ENCODE data around the gene ROBO1. TPM values are rescaled to one million over a fixed set of nuclear protein-coding genes. Genes with fewer than 3 reads are reported as not detected.

Gene ROBO1
- total and polyA plus RNA-seq, 4 donors: 1.0 to 30.3 (median 3.9) TPM

GRCh38 chr3:79337798-79338197 lies 430.0 kb downstream of the ROBO1 start:
- no peak overlapping the region for H3K9ac ChIP-seq (ENCODE audit: low read depth in 1 of 2, low read length in 2 of 2)
- no peaks in the 10 kb centered on the region for H3K9me3 ChIP-seq (ENCODE audit: control insufficient read depth in 4 of 4, low read length in 3 of 4)
- no peaks in the 10 kb centered on the region for H3K36me3 ChIP-seq (ENCODE audit: control insufficient read depth in 4 of 4, insufficient read depth in 3 of 4, low read depth in 1 of 4, low read length in 3 of 4)
- no peak for DNase-seq (ENCODE audit: low spot score)
- TF ChIP-seq CTCF (IDR thresholded peaks at IDR 0.05; ENCODE audit: low read depth, low read length, missing input control) (no peak), EGR1 (IDR thresholded peaks at IDR 0.05; ENCODE audit: low read depth in 2 of 2) (no peak), RAD21 (IDR thresholded peaks at IDR 0.05) (no peak), REST (IDR thresholded peaks at IDR 0.05) (no peak), JUND (IDR thresholded peaks at IDR 0.05) (no peak), YY1 (IDR thresholded peaks at IDR 0.05) (no peak), ATF3 (IDR thresholded peaks at IDR 0.05) (no peak), HNF4A (conservative IDR thresholded peaks at IDR 0.05) (no peak), RXRA (IDR thresholded peaks at IDR 0.05) (no peak), FOXA1 (IDR thresholded peaks at IDR 0.05) (no peak), ZBTB33 (IDR thresholded peaks at IDR 0.05) (no peak), GABPA (IDR thresholded peaks at IDR 0.05 in 1 of 2, conservative IDR thresholded peaks at IDR 0.05 in 1 of 2) (no peak), TAF1 (conservative IDR thresholded peaks at IDR 0.05) (no peak), MAX (IDR thresholded peaks at IDR 0.05) (no peak), HNF4G (IDR thresholded peaks at IDR 0.05) (no peak), SP1 (IDR thresholded peaks at IDR 0.05) (no peak), NR2F2 (IDR thresholded peaks at IDR 0.05) (no peak)
- H3K4me3 ChIP-seq (ENCODE audit: low read depth in 1 of 3, low read length in 3 of 3): no peak overlapping the region
- no peaks in the 10 kb centered on the region for H3K27me3 ChIP-seq (ENCODE audit: control insufficient read depth in 4 of 4, insufficient read depth in 4 of 4, low read length in 3 of 4)
- peaks cover 0 to 3% (median under 1%) of the 10 kb centered on the region in 4 donors for H3K4me1 ChIP-seq (ENCODE audit: control insufficient read depth in 4 of 4, insufficient read depth in 4 of 4, low read length in 3 of 4)
- H3K27ac ChIP-seq (ENCODE audit: low read depth in 1 of 2, low read length in 2 of 2): no peak overlapping the region

GRCh38 chr3:79329154-79329553 lies 438.6 kb downstream of the ROBO1 start:
- no peaks in the 10 kb centered on the region for H3K27me3 ChIP-seq (ENCODE audit: control insufficient read depth in 4 of 4, insufficient read depth in 4 of 4, low read length in 3 of 4)
- no peak for DNase-seq (ENCODE audit: low spot score)
- H3K4me3 ChIP-seq (ENCODE audit: low read depth in 1 of 3, low read length in 3 of 3): no peak overlapping the region
- H3K4me1 ChIP-seq (ENCODE audit: control insufficient read depth in 4 of 4, insufficient read depth in 4 of 4, low read length in 3 of 4): no peaks in the 10 kb centered on the region
- no peak overlapping the region for H3K9ac ChIP-seq (ENCODE audit: low read depth in 1 of 2, low read length in 2 of 2)
- no peak overlapping the region for H3K27ac ChIP-seq (ENCODE audit: low read depth in 1 of 2, low read length in 2 of 2)
- no peaks in the 10 kb centered on the region for H3K36me3 ChIP-seq (ENCODE audit: control insufficient read depth in 4 of 4, insufficient read depth in 3 of 4, low read depth in 1 of 4, low read length in 3 of 4)
- WGBS: 59% methylated on average over 2 of the region's 2 CpGs
- H3K9me3 ChIP-seq (ENCODE audit: control insufficient read depth in 4 of 4, low read length in 3 of 4): no peaks in the 10 kb centered on the region
- TF ChIP-seq RXRA (IDR thresholded peaks at IDR 0.05) (no peak), NR2F2 (IDR thresholded peaks at IDR 0.05) (no peak), GABPA (IDR thresholded peaks at IDR 0.05 in 1 of 2, conservative IDR thresholded peaks at IDR 0.05 in 1 of 2) (no peak), CTCF (IDR thresholded peaks at IDR 0.05; ENCODE audit: low read depth, low read length, missing input control) (no peak), REST (IDR thresholded peaks at IDR 0.05) (no peak), FOXA2 (IDR thresholded peaks at IDR 0.05) (no peak), RAD21 (IDR thresholded peaks at IDR 0.05) (no peak), MAX (IDR thresholded peaks at IDR 0.05) (no peak), JUND (IDR thresholded peaks at IDR 0.05) (no peak), EGR1 (IDR thresholded peaks at IDR 0.05; ENCODE audit: low read depth in 2 of 2) (no peak), FOXA1 (IDR thresholded peaks at IDR 0.05) (no peak), YY1 (IDR thresholded peaks at IDR 0.05) (no peak)
